Nephron progenitor cell (in vitro differentiated cells): ENCODE data around the gene GTSE1.

Source experiments
- DNase-seq: peaks from one replicate; pipeline ENCODE4 v3.0.0; 2021
- H3K27ac Mint-ChIP-seq: 2 replicates; pipeline ENCODE4 v1.8.0; 2021; ENCODE audit warnings: mild to moderate bottlenecking, moderate library complexity, mixed read lengths
- H3K27me3 Mint-ChIP-seq: 2 replicates; pipeline ENCODE4 v1.8.0; 2021; ENCODE audit warnings: mild to moderate bottlenecking, low read depth, mixed read lengths; ENCODE audit not compliant: poor library complexity
- H3K36me3 Mint-ChIP-seq: 2 replicates; pipeline ENCODE4 v1.8.0; 2021; ENCODE audit warnings: low read depth, mixed read lengths
- H3K4me1 Mint-ChIP-seq: 2 replicates; pipeline ENCODE4 v1.8.0; 2021; ENCODE audit warnings: mixed read lengths
- H3K4me3 Mint-ChIP-seq: 2 replicates; pipeline ENCODE4 v1.8.0; 2021; ENCODE audit warnings: mild to moderate bottlenecking, moderate library complexity, mixed read lengths
- H3K9me3 Mint-ChIP-seq: 2 replicates; pipeline ENCODE4 v1.8.0; 2021; ENCODE audit warnings: mild to moderate bottlenecking, moderate library complexity, mixed read lengths
- TF ChIP-seq, protein P1 (sequence below): fragments of 200-600 bp; sonication (generic); IDR thresholded peaks from 2 replicates; pipeline ENCODE4 v1.5.0; 2021; ENCODE audit warnings: antibody characterized with exemption

GTSE1 gene

GRCh38 chr22:46290843-46291785 lies 5.6 kb upstream of the GTSE1 start:
- H3K4me3 Mint-ChIP-seq: no peak overlapping the region
- no peaks in the 10 kb centered on the region for H3K27me3 Mint-ChIP-seq
- no peaks in the 10 kb centered on the region for H3K9me3 Mint-ChIP-seq
- H3K4me1 Mint-ChIP-seq: peaks cover 29% of the 10 kb centered on the region
- TF ChIP-seq, protein P1, sequence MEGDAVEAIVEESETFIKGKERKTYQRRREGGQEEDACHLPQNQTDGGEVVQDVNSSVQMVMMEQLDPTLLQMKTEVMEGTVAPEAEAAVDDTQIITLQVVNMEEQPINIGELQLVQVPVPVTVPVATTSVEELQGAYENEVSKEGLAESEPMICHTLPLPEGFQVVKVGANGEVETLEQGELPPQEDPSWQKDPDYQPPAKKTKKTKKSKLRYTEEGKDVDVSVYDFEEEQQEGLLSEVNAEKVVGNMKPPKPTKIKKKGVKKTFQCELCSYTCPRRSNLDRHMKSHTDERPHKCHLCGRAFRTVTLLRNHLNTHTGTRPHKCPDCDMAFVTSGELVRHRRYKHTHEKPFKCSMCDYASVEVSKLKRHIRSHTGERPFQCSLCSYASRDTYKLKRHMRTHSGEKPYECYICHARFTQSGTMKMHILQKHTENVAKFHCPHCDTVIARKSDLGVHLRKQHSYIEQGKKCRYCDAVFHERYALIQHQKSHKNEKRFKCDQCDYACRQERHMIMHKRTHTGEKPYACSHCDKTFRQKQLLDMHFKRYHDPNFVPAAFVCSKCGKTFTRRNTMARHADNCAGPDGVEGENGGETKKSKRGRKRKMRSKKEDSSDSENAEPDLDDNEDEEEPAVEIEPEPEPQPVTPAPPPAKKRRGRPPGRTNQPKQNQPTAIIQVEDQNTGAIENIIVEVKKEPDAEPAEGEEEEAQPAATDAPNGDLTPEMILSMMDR: no peak
- peaks cover 20% of the 10 kb centered on the region for H3K36me3 Mint-ChIP-seq
- no peak overlapping the region for H3K27ac Mint-ChIP-seq
- DNase-seq: no peak

GRCh38 chr22:46292173-46292572 lies 4.5 kb upstream of the GTSE1 start:
- H3K9me3 Mint-ChIP-seq: no peaks in the 10 kb centered on the region
- no peaks in the 10 kb centered on the region for H3K27me3 Mint-ChIP-seq
- peaks cover 36% of the 10 kb centered on the region for H3K4me1 Mint-ChIP-seq
- no peak overlapping the region for H3K4me3 Mint-ChIP-seq
- H3K36me3 Mint-ChIP-seq: peaks cover 18% of the 10 kb centered on the region
- no peak overlapping the region for H3K27ac Mint-ChIP-seq
- no peak for DNase-seq
- TF ChIP-seq, protein P1: no peak

DNA sequence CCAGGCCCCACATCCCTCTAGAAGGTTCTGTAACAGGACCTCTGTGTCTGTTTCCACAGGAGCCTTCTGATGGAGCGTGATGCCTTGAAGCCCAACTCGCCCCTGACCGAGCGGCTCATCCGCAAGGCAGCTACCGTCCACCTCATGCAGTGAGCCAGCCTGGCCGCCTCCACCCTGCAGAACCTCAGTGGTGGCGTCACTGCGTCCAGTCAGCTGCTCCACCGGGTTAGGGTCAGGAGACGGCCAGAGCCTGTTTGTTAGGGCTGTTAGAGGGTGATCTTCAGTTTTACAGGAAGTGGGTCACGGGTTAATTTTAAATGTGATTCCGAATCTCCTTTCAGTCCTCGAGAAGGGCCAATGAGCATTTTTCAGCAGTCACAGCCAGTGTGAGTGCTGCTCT lies 3.9 kb upstream of the GTSE1 start:
- no peak overlapping the region for H3K4me3 Mint-ChIP-seq
- peaks cover 36% of the 10 kb centered on the region for H3K4me1 Mint-ChIP-seq
- H3K27ac Mint-ChIP-seq: peak overlapping the region; percentile 36
- no peaks in the 10 kb centered on the region for H3K27me3 Mint-ChIP-seq
- H3K9me3 Mint-ChIP-seq: no peaks in the 10 kb centered on the region
- H3K36me3 Mint-ChIP-seq: peaks cover 15% of the 10 kb centered on the region
- no peak for DNase-seq
- TF ChIP-seq, protein P1: no peak

DNA sequence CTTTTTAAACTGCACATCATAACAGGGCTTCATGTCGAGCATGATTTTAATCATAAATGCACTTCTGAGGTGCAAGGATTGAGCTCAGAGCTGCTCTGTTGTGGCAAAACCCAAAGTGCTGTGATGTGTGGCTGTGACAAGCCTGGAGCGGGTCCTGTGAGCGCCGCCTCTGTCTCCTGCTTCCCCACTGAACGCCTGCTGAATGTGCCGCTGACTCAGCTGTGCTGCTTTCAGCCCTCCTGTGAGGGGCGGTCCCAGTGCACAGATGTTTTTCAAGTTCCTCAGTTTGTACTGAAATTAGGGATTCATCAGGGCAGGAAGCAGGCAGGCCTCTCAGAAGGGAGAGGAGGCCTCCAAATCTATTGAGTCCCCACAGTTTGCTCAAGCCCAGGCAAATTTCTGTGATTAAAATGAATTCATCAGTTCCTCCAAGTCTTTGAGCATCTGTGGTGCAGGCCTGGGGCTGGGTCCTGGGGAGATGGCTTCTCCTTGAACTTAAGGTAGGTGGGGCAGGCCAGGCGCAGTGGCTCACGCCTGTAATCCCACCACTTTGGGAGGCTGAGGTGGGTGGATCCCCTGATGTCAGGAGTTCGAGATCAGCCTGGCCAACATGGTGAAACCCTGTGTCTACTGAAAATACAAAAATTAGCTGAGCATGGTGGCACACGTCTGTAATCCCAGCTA lies 3.0 kb upstream of the GTSE1 start:
- TF ChIP-seq, protein P1: no peak
- H3K4me3 Mint-ChIP-seq: no peak overlapping the region
- H3K9me3 Mint-ChIP-seq: no peaks in the 10 kb centered on the region
- no peaks in the 10 kb centered on the region for H3K27me3 Mint-ChIP-seq
- no peak overlapping the region for H3K27ac Mint-ChIP-seq
- no peak for DNase-seq
- H3K4me1 Mint-ChIP-seq: peaks cover 42% of the 10 kb centered on the region
- H3K36me3 Mint-ChIP-seq: peaks cover 19% of the 10 kb centered on the region

GRCh38 chr22:46294784-46295183 lies 1.9 kb upstream of the GTSE1 start:
- peaks cover 29% of the 10 kb centered on the region for H3K36me3 Mint-ChIP-seq
- no peaks in the 10 kb centered on the region for H3K27me3 Mint-ChIP-seq
- no peak for DNase-seq
- H3K4me1 Mint-ChIP-seq: peaks cover 52% of the 10 kb centered on the region
- H3K27ac Mint-ChIP-seq: no peak overlapping the region
- no peaks in the 10 kb centered on the region for H3K9me3 Mint-ChIP-seq
- peak overlapping the region; percentile 87 for H3K4me3 Mint-ChIP-seq
- TF ChIP-seq, protein P1: no peak
